ENCODE data around the gene RBP2.

The RBP2 gene

GRCh38 chr3:139455855-139456254 is 20.5 kb downstream of the RBP2 start:
- no peak overlapping the region for H3K27ac ChIP-seq (ENCODE audit: low read depth, low read length)
- no peak overlapping the region for H3K4me3 ChIP-seq (ENCODE audit: insufficient read depth, low read length, poor library complexity, severe bottlenecking)
- no peaks in the 10 kb centered on the region for H3K27me3 ChIP-seq (ENCODE audit: low read length)
- no peaks in the 10 kb centered on the region for H3K36me3 ChIP-seq (ENCODE audit: low read length)
- H3K79me2 ChIP-seq (ENCODE audit: insufficient read depth, low read length), result no peaks in the 10 kb centered on the region
- no peak overlapping the region for H3K4me2 ChIP-seq (ENCODE audit: low read depth, low read length, poor library complexity, severe bottlenecking)
- TF ChIP-seq EZH2phosphoT487 (conservative IDR thresholded peaks at IDR 0.05; ENCODE audit: low read length), result no peak
- no peak for TF ChIP-seq CTCF (IDR thresholded peaks at IDR 0.05; ENCODE audit: insufficient read depth, low read length, poor library complexity, severe bottlenecking)
- no peaks in the 10 kb centered on the region for H4K20me1 ChIP-seq (ENCODE audit: low read depth, low read length)
- H3F3A ChIP-seq (ENCODE audit: insufficient read depth), result no peaks in the 10 kb centered on the region
- H2AFZ ChIP-seq (ENCODE audit: low read depth, low read length, severe bottlenecking), result no peak overlapping the region
- H3K9me2 ChIP-seq (replicated peaks; ENCODE audit: insufficient read depth, low read length), result no peaks in the 10 kb centered on the region
- no peak overlapping the region for H3K9ac ChIP-seq (ENCODE audit: low read length)
- no peaks in the 10 kb centered on the region for H3K9me3 ChIP-seq (ENCODE audit: insufficient read depth, low read length)

DNA sequence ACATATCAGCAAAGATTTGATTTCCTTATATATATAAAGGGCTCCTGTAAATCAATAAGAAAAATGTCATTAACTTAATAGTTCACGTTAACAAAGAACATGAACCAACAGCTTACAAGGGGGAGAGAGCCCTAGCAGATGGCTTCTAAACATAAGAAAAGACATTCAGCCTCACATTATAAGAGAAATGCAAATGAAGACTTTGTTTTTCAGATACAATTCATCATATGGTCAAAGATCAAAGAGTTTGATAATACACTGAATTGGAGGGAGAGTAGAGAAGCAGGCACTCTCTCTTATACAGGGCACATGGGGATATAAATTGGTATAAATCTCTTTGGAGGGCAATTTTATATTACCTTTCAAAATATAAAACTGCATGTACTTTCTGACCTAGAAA is 21.1 kb downstream of the RBP2 start:
- Histone ChIP-seq H3K4me2 (ENCODE audit: low read depth, low read length, poor library complexity, severe bottlenecking) (no peak overlapping the region), H3K9me2 (replicated peaks; ENCODE audit: insufficient read depth, low read length) (no peaks in the 10 kb centered on the region), H3K9me3 (ENCODE audit: insufficient read depth, low read length) (no peaks in the 10 kb centered on the region), H3F3A (ENCODE audit: insufficient read depth) (no peaks in the 10 kb centered on the region), H2AFZ (ENCODE audit: low read depth, low read length, severe bottlenecking) (no peak overlapping the region), H3K79me2 (ENCODE audit: insufficient read depth, low read length) (no peaks in the 10 kb centered on the region), H3K9ac (ENCODE audit: low read length) (no peak overlapping the region), H3K4me3 (ENCODE audit: insufficient read depth, low read length, poor library complexity, severe bottlenecking) (no peak overlapping the region), H4K20me1 (ENCODE audit: low read depth, low read length) (no peaks in the 10 kb centered on the region), H3K27me3 (ENCODE audit: low read length) (no peaks in the 10 kb centered on the region), H3K36me3 (ENCODE audit: low read length) (no peaks in the 10 kb centered on the region), H3K27ac (ENCODE audit: low read depth, low read length) (no peak overlapping the region)
- TF ChIP-seq EZH2phosphoT487 (conservative IDR thresholded peaks at IDR 0.05; ENCODE audit: low read length) (no peak), CTCF (IDR thresholded peaks at IDR 0.05; ENCODE audit: insufficient read depth, low read length, poor library complexity, severe bottlenecking) (no peak)

DNA sequence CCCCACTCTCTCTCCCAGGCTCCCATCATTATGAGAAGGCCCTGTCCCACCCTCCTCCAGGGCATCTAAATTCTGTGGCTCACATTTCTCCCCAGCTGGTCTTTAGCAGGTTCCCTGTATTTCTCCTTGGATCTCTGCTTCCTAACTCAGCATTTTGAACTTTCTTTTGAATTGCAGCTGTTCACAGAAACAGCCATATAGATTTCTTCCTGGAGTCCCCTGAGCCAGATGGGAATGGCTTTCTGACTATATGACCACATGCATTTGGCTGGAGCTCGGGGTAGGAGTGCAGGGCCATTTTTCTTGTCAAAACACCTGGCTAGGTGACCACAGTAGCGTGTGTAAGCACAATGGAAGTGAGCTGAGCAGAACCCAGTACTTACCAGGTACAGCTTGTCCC is 22.0 kb downstream of the RBP2 start:
- H3F3A ChIP-seq (ENCODE audit: insufficient read depth), result no peaks in the 10 kb centered on the region
- H3K27ac ChIP-seq (ENCODE audit: low read depth, low read length), result no peak overlapping the region
- H3K4me2 ChIP-seq (ENCODE audit: low read depth, low read length, poor library complexity, severe bottlenecking), result no peak overlapping the region
- H3K27me3 ChIP-seq (ENCODE audit: low read length), result no peaks in the 10 kb centered on the region
- no peak overlapping the region for H3K4me3 ChIP-seq (ENCODE audit: insufficient read depth, low read length, poor library complexity, severe bottlenecking)
- H3K79me2 ChIP-seq (ENCODE audit: insufficient read depth, low read length), result no peaks in the 10 kb centered on the region
- H4K20me1 ChIP-seq (ENCODE audit: low read depth, low read length), result no peaks in the 10 kb centered on the region
- H2AFZ ChIP-seq (ENCODE audit: low read depth, low read length, severe bottlenecking), result no peak overlapping the region
- no peaks in the 10 kb centered on the region for H3K9me2 ChIP-seq (replicated peaks; ENCODE audit: insufficient read depth, low read length)
- H3K36me3 ChIP-seq (ENCODE audit: low read length), result no peaks in the 10 kb centered on the region
- H3K9me3 ChIP-seq (ENCODE audit: insufficient read depth, low read length), result no peaks in the 10 kb centered on the region
- no peak overlapping the region for H3K9ac ChIP-seq (ENCODE audit: low read length)
- TF ChIP-seq EZH2phosphoT487 (conservative IDR thresholded peaks at IDR 0.05; ENCODE audit: low read length) (no peak), CTCF (IDR thresholded peaks at IDR 0.05; ENCODE audit: insufficient read depth, low read length, poor library complexity, severe bottlenecking) (no peak)

- TF ChIP-seq CTCF (IDR thresholded peaks at IDR 0.05; ENCODE audit: insufficient read depth, low read length, poor library complexity, severe bottlenecking) (no peak), EZH2phosphoT487 (conservative IDR thresholded peaks at IDR 0.05; ENCODE audit: low read length) (no peak)
- Histone ChIP-seq H2AFZ (ENCODE audit: low read depth, low read length, severe bottlenecking) (no peak overlapping the region), H4K20me1 (ENCODE audit: low read depth, low read length) (no peaks in the 10 kb centered on the region), H3K36me3 (ENCODE audit: low read length) (no peaks in the 10 kb centered on the region), H3K27me3 (ENCODE audit: low read length) (no peaks in the 10 kb centered on the region), H3K27ac (ENCODE audit: low read depth, low read length) (no peak overlapping the region), H3F3A (ENCODE audit: insufficient read depth) (no peaks in the 10 kb centered on the region), H3K79me2 (ENCODE audit: insufficient read depth, low read length) (no peaks in the 10 kb centered on the region), H3K4me3 (ENCODE audit: insufficient read depth, low read length, poor library complexity, severe bottlenecking) (no peak overlapping the region), H3K4me2 (ENCODE audit: low read depth, low read length, poor library complexity, severe bottlenecking) (no peak overlapping the region), H3K9me2 (replicated peaks; ENCODE audit: insufficient read depth, low read length) (no peaks in the 10 kb centered on the region), H3K9me3 (ENCODE audit: insufficient read depth, low read length) (no peaks in the 10 kb centered on the region), H3K9ac (ENCODE audit: low read length) (no peak overlapping the region)
Measured at GRCh38 chr3:139450159-139450558, 26.2 kb downstream of the RBP2 start.
